ENCODE data around the gene NAT16. TPM values are rescaled to one million over a fixed set of nuclear protein-coding genes. Genes with fewer than 3 reads are reported as not detected.
A peak's percentile ranks its signal among the peaks of the same experiment; 100 is the strongest.

Gene NAT16
- total RNA-seq, 1 donor from 2014 or later, result 0.16 TPM

- FAIRE-seq (no peak), DNase-seq (ENCODE audit: low read depth) (no peak)
- Histone ChIP-seq H4K20me1 (ENCODE audit: insufficient read depth, low read length) (peaks cover 20% of the 10 kb centered on the region), H3K27me3 (ENCODE audit: insufficient read depth, low read length) (peaks cover 58% of the 10 kb centered on the region), H3K4me2 (ENCODE audit: low read length) (peak overlapping the region; percentile 80), H3K4me1 (ENCODE audit: insufficient read depth, low read length) (peaks cover 72% of the 10 kb centered on the region), H3K4me3 (ENCODE audit: insufficient read depth, low read depth, low read length) (peak overlapping the region; percentile 37), H3K9me3 (ENCODE audit: insufficient read depth, low read depth, low read length) (peaks cover 3% of the 10 kb centered on the region), H3K27ac (ENCODE audit: low read depth, low read length) (no peak overlapping the region), H3K9ac (ENCODE audit: low read length) (peak overlapping the region; percentile 7), H3K36me3 (ENCODE audit: insufficient read depth, low read length) (no peaks in the 10 kb centered on the region), H3K79me2 (ENCODE audit: insufficient read depth, low read length) (no peaks in the 10 kb centered on the region), H2AFZ (ENCODE audit: low read depth, low read length) (peak overlapping the region; percentile 18)
- Mint-ChIP-seq H3K27me3 (ENCODE audit: low read depth, unreplicated experiment) (peaks cover 34% of the 10 kb centered on the region), H3K4me3 (ENCODE audit: unreplicated experiment) (peak overlapping the region; percentile 72), H3K9me3 (ENCODE audit: unreplicated experiment) (peaks cover 11% of the 10 kb centered on the region), H3K27ac (ENCODE audit: unreplicated experiment) (peak overlapping the region; percentile 58), H3K4me1 (ENCODE audit: low read depth, unreplicated experiment) (peaks cover 48% of the 10 kb centered on the region), H3K36me3 (ENCODE audit: low read depth, unreplicated experiment) (no peaks in the 10 kb centered on the region)
- TF ChIP-seq EZH2 (IDR thresholded peaks at IDR 0.05; ENCODE audit: insufficient read depth, low read length) (no peak), CTCF (IDR thresholded peaks at IDR 0.05; ENCODE audit: insufficient read depth, low read depth, low read length) (no peak)
Measured at GRCh38 chr7:101169110-101169837, 10.8 kb downstream of the NAT16 start.

DNA sequence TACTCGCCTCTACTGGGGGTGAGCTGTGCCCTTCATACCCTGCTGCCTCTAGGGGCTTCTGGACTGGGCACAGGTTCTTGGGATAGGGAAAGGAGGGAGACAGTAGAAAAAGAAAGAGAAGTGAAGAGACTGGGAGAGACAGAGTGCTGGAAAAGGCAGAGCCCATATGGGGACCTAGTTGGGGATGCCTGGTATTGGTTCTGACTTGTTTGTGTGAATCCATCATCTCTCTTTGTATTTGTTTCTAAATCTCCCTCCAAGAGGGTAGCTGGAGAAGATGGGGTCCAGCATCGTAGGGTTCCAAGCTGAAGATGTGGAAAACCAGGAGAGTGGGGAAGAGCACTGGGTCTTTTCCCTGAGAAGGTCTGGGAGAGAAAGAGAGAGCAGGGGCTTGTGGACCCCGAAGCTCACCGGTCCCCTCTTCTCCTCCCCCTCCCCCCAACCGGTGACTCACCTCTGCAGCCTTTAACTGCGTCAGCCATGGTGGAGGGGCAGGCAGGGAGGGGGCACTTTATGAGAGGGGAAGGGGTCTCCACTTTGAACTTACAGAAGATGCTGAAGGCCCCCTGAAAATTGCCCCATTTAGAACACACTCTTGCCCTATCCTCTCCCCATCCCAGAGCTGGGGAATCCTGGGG lies 11.6 kb downstream of the NAT16 start:
- Histone ChIP-seq H3K4me1 (ENCODE audit: insufficient read depth, low read length) (peaks cover 76% of the 10 kb centered on the region), H3K4me2 (ENCODE audit: low read length) (peak overlapping the region; percentile 80), H3K9me3 (ENCODE audit: insufficient read depth, low read depth, low read length) (no peaks in the 10 kb centered on the region), H3K27ac (ENCODE audit: low read depth, low read length) (no peak overlapping the region), H3K27me3 (ENCODE audit: insufficient read depth, low read length) (peaks cover 54% of the 10 kb centered on the region), H3K36me3 (ENCODE audit: insufficient read depth, low read length) (no peaks in the 10 kb centered on the region), H3K4me3 (ENCODE audit: insufficient read depth, low read depth, low read length) (no peak overlapping the region), H3K79me2 (ENCODE audit: insufficient read depth, low read length) (no peaks in the 10 kb centered on the region), H2AFZ (ENCODE audit: low read depth, low read length) (no peak overlapping the region), H3K9ac (ENCODE audit: low read length) (no peak overlapping the region), H4K20me1 (ENCODE audit: insufficient read depth, low read length) (peaks cover 25% of the 10 kb centered on the region)
- H3K27me3 Mint-ChIP-seq (ENCODE audit: low read depth, unreplicated experiment), result peaks cover 29% of the 10 kb centered on the region
- TF ChIP-seq CTCF (IDR thresholded peaks at IDR 0.05; ENCODE audit: insufficient read depth, low read depth, low read length), result no peak
- TF ChIP-seq EZH2 (IDR thresholded peaks at IDR 0.05; ENCODE audit: insufficient read depth, low read length), result no peak
- H3K4me1 Mint-ChIP-seq (ENCODE audit: low read depth, unreplicated experiment), result peaks cover 48% of the 10 kb centered on the region
- peak overlapping the region; percentile 58 for H3K4me3 Mint-ChIP-seq (ENCODE audit: unreplicated experiment)
- H3K9me3 Mint-ChIP-seq (ENCODE audit: unreplicated experiment), result peaks cover 11% of the 10 kb centered on the region
- DNase-seq (ENCODE audit: low read depth), result no peak
- H3K36me3 Mint-ChIP-seq (ENCODE audit: low read depth, unreplicated experiment), result no peaks in the 10 kb centered on the region
- FAIRE-seq, result no peak
- H3K27ac Mint-ChIP-seq (ENCODE audit: unreplicated experiment), result peak overlapping the region; percentile 31

All from astrocyte (in vitro differentiated cells and primary cell).